ENCODE measurements around the gene ATP2A3.

The ATP2A3 gene

GRCh38 chr17:3912827-3913226, 51.4 kb downstream of the ATP2A3 start:
- no peak for DNase-seq (ENCODE audit: low read depth in 2 of 2)

DNA sequence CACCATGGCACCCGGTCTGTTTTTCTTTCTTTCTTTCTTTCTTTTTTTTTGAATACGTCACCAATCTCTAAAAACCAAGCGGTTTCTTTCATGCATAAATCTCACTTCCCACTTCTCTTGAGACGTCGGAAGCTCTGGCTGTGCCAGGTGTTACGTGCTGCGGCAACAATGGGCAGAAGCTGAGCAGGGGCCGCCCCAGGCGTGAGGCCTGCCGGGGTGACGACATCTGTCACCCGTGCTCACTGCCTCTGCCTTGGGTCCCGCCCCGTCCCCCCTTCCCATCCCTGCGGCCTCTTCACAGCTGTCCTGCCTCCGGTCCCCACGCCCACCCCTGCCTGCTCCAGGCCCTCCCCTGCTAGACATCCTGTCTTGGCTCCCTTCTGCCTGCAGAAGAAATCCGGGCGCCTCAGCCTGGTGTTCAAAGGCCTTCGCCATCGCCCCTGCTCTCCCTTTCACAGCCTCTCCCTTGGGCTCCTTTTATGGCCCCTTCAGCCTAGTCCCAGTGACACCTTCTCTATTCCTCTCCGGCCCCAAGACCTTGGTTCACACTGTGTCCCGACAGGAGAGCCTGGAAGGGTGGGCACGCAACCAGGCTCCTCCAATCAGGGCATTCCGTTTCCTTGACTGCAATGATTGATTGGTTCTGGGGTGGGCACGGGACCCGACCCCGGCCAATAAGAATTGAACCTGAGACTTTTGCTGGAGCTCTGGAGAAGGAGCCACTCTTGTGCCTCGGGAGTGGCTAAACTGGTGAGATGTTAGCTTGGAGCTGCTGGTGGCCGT, 52.8 kb downstream of the ATP2A3 start:
- DNase-seq (ENCODE audit: low read depth in 2 of 2): peak; percentile 45 to 65

- DNase-seq (ENCODE audit: low read depth in 2 of 2): no peak
Measured at GRCh38 chr17:3910420-3911270, 53.6 kb downstream of the ATP2A3 start.

- no peak for DNase-seq (ENCODE audit: low read depth in 2 of 2)
Measured at GRCh38 chr17:3909257-3909656, 55.0 kb downstream of the ATP2A3 start.

- DNase-seq (ENCODE audit: low read depth in 2 of 2): no peak
Measured at GRCh38 chr17:3907483-3908216, 56.6 kb downstream of the ATP2A3 start.

DNA sequence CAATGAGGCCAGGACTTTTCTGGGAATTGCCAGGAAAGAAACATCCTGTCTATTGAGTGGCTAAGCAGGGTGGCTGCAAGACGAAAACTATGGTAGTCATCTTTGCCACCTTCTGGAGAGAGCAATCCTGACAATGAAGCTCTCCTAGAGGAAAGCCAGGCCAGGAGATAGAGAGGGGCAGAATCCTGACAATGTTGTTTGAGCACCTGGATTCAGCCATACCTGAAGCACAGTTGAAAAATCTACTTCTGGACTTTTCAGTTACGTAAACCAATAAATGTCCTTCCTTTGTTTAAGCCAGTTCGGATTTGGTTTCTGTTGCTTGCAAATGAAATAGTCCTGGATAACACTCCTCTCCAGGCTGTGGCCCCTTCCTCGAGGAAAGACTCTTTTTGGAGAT, 57.4 kb downstream of the ATP2A3 start:
- DNase-seq (ENCODE audit: low read depth in 2 of 2): no peak

- no peak for DNase-seq (ENCODE audit: low read depth in 2 of 2)
Measured at GRCh38 chr17:3905017-3905520, 59.2 kb downstream of the ATP2A3 start.

DNA sequence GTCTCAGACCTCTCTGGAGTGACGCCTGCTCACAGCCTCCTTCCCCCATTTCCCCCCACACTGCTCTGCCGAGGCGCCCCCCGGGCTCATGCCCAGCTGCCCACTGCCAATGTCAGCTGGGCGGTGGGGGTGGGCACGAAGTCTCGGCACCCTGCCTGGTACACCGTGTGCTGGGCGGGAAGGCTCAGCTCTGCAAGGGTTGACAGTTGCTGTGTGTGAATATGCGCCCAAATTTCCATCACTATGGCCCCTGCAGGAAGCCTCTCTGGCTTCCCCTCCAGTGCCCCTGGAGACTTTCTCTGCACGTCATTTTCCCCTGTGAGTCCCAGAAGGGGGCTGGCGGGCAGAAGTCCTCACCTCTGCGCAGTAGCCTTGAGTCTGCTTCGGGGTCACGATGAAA, 59.7 kb downstream of the ATP2A3 start:
- no peak for DNase-seq (ENCODE audit: low read depth in 2 of 2)

DNA sequence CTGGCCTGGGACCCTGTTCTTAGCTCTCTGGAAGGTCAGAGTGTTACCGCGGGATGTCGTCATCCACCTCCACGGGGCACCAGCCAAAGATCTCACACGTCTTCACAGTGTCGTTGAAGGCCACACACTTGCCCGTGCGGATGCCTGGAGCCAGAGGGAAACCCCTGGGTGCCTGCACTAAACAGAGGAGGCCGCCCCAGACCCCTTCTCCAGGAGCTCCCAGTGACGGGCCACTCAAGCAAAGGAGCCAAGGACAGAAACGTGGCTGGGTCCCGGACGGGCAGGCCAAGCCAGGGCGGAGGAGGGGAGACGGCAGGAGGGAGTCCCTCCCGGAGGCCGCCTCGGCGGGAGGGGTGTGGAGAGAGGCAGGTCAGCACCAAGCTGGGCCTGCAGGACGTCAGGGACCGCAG, 60.4 kb downstream of the ATP2A3 start:
- DNase-seq (ENCODE audit: low read depth in 2 of 2): no peak

GRCh38 chr17:3903051-3903825, 61.0 kb downstream of the ATP2A3 start:
- no peak for DNase-seq (ENCODE audit: low read depth in 2 of 2)

DNA sequence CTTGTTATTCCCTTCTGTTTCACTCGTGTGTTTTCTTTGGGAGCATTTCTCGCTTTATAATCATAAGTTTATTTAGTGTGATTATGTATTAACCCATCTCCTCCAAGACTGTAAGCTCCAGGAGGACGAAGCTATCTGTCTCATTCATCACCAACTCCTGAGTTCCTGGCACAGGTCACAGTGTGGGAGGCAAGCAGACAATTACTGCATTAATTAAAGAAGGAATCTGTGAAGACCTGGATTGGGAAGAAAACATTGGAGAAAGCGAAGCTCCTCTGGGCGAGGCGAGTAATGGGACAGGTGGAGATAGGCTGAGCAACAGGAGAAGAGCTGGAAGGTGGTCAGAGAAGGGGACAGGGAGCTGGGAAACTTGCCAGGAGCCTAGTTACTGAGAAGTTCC, 63.6 kb downstream of the ATP2A3 start:
- DNase-seq (ENCODE audit: low read depth in 2 of 2): no peak

- no peak for DNase-seq (ENCODE audit: low read depth in 2 of 2)
Measured at GRCh38 chr17:3897731-3898130, 66.5 kb downstream of the ATP2A3 start.

GRCh38 chr17:3896968-3897235, 67.3 kb downstream of the ATP2A3 start:
- DNase-seq (ENCODE audit: low read depth in 2 of 2): no peak

GRCh38 chr17:3896108-3896967, 67.9 kb downstream of the ATP2A3 start:
- no peak for DNase-seq (ENCODE audit: low read depth in 2 of 2)

- DNase-seq (ENCODE audit: low read depth in 2 of 2): no peak
Measured at GRCh38 chr17:3895354-3895753, 68.9 kb downstream of the ATP2A3 start.

DNA sequence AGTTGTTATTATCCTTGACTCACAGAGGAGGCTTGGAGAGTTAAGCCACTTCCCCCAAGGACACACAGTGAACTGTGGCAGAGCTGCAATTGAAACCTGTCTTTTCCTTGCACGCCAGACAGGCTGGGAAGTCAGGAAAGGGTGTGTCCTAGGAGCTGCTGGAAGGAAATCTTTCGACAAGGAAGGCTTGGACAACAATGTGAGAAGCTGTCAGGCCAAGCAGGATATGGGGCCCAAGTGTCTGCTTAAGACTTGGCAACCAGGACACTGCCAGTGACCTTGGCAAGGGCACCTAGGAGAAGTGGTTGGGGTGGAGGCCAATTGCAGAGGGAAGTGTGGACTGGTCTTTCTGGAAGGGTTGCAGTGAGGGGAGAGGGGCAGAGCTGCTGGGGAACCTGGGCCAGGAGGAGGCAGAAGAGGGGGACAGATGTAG, 69.3 kb downstream of the ATP2A3 start:
- DNase-seq (ENCODE audit: low read depth in 2 of 2): no peak

- DNase-seq (ENCODE audit: low read depth in 2 of 2): no peak
Measured at GRCh38 chr17:3894188-3894587, 70.0 kb downstream of the ATP2A3 start.

DNA sequence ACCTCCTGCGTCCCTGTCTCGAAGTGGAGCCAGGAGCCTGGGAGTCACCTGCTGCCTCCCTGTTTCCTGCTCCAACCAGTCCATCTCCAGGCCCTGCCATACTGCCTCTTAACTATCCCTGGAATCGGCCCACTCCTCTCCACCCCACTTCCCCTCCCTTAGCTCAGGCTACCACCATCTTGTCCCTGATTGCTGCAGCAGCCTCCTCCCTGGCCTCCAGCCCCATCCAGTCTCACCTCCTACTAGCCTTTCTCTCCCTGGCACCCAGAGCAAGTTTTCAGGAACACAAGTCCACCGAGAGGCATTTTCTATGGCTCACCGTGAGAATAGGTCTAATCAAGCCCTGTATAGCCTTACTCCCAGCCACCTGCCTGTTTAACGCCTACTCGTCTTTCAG, 70.5 kb downstream of the ATP2A3 start:
- no peak for DNase-seq (ENCODE audit: low read depth in 2 of 2)

DNA sequence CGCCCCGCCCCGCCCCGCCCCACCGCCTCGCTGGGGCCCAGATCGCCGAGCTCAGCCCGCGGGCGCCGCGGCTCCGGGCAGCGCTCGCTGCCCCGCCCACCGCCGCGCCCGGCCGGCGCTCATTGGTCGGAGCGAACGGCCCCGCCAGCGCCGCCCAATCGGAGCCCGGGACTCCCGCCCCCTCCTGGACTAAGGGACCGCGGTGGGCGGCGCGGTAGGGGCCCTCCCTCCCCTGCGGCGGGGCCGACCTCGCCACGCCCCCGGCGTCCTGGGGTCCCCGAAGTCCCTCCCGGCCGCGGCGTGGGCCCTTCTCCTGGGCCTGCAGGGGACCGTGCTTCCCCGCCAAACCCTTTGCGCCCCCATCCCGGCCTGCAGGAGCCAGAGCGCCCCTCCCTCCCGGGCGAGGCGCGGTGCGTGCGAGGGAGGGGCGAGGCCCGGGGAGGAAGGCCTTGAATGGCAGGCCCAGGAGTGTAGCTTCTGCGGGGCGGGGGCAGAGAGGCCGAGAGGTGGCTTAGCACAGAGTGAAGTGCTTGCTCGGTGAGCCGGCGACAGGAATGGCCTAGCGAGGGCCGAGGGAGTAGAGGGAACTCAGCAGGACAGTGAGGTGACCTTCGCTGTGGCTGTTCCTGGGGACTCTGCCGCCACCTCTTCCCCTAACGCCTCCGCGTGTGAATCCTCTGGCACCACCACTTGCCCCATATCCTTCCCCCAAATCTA, 71.1 kb downstream of the ATP2A3 start, which contains the start of gene CAMKK1:
CAMKK1 (minus strand) TSS at position 51 of the 717 bp plus-strand sequence. CDS start 7,366 bp downstream, outside the sequence.
- DNase-seq (ENCODE audit: low read depth in 2 of 2): peak; percentile 81 to 86
